Kidney (tissue), 14 donors: Measurements from ENCODE around the gene PDIK1L. TPM values are rescaled to one million over a fixed set of nuclear protein-coding genes. Genes with fewer than 3 reads are reported as not detected.

Experiments
- DNase-seq, 5 donors: peaks; one replicate each; pipeline ENCODE4 v3.0.0-alpha.2; 2013 to 2020
- FAIRE-seq: peaks from 2 replicates; lab custom pipeline; 2012; peaks lifted over from hg19 to GRCh38; lab: Jason Lieb, UNC
- H3K27ac ChIP-seq, 2 donors: one replicate each; pipeline ENCODE4 v1.7.0; 2013; ENCODE audit warnings: low read depth in 2 of 2, low read length in 2 of 2, inconsistent platforms in 1 of 2
- H3K27me3 ChIP-seq: one replicate; pipeline ENCODE4 v1.7.1; 2013; ENCODE audit warnings: low read length, inconsistent platforms; ENCODE audit not compliant: control insufficient read depth, insufficient read depth
- H3K36me3 ChIP-seq, 3 donors: one replicate each; pipeline versions ENCODE4 v1.7.0 to v1.7.1; 2013; ENCODE audit warnings: low read length in 3 of 3, control low read depth in 1 of 3, inconsistent platforms in 1 of 3; ENCODE audit not compliant: insufficient read depth in 3 of 3, control insufficient read depth in 2 of 3
- H3K4me1 ChIP-seq, 3 donors: one replicate each; pipeline versions ENCODE4 v1.7.0 to v1.7.1; 2013; ENCODE audit warnings: low read length in 3 of 3, inconsistent platforms in 1 of 3, low read depth in 1 of 3; ENCODE audit not compliant: control insufficient read depth in 2 of 3, insufficient read depth in 2 of 3
- H3K4me3 ChIP-seq, 3 donors: one replicate each; pipeline versions ENCODE4 v1.7.0 to v1.8.1; 2013; ENCODE audit warnings: low read length in 3 of 3, control low read depth in 1 of 3, inconsistent platforms in 1 of 3
- H3K9ac ChIP-seq, 3 donors: one replicate each; pipeline versions ENCODE4 v1.7.0 to v1.7.1; 2013; ENCODE audit warnings: low read length in 3 of 3, control low read depth in 1 of 3, inconsistent platforms in 1 of 3
- H3K9me3 ChIP-seq, 3 donors: one replicate each; pipeline versions ENCODE4 v1.7.0 to v1.7.1; 2013; ENCODE audit warnings: low read length in 3 of 3, control low read depth in 1 of 3, inconsistent platforms in 1 of 3; ENCODE audit not compliant: control insufficient read depth in 2 of 3, insufficient read depth in 1 of 3
- intact Hi-C: fragments of 100-400 bp; cut with DNase I; formaldehyde crosslinking; loops from one replicate; pipeline ENCODE4 v1.11.1; 2022
- polyA plus RNA-seq: library from polyadenylated mRNA; stranded (reverse); fragments of 350-450 nt; fragmentation: Illumina TruSeq; extraction: RNeasy Lipid Tissue Mini Kit (QIAGEN cat#74804); gene quantifications from one replicate; pipeline ENCODE4 v1.2.3, GENCODE V29; 2014; ENCODE audit warnings: low read depth, low replicate concordance; ENCODE audit not compliant: insufficient read depth
- total RNA-seq: library from RNA; stranded (reverse); fragmentation: NEBNext Ultra II Directional; extraction: Animal tissue kit (Norgen Biotek cat#: 25700); gene quantifications from one replicate; pipeline ENCODE4 v1.2.1, GENCODE V29; 2021
- TF ChIP-seq, protein P1 (sequence below): IDR thresholded peaks from 3 replicates; pipeline ENCODE4 v1.5.1; 2012; ENCODE audit warnings: mild to moderate bottlenecking, moderate library complexity, borderline replicate concordance; ENCODE audit not compliant: insufficient read depth; ENCODE audit errors: extremely low read depth
- donor health status: control.
- donor health status: control.
- donor health status: control.
- donor health status: control.
- donor health status: control.
- donor health status: DM: yes; HTN: yes; CAD: no.
- donor health status: Normal renal cell carcinoma (clear cell type).

The PDIK1L gene
- total and polyA plus RNA-seq, 2 donors from 2014 or later: 3.7 to 13.9 TPM

DNA sequence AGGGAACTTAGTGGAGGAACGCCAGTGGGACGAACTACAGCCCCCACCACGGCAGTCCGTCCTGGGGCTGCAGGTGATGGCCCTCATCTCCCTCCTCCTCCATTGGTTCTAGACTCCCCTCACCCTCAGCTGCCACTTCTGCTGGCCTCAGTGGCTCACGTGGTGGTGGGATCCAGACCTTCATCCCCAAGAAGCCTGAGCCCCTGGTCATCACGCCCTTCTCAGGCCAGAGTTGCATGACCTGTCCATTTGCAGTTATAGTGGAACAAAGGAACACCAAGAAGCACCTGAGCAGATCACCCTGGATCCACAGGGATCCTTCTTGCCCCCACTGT is 34.3 kb downstream of the PDIK1L start:
- Histone ChIP-seq H3K36me3 (no peaks in the 10 kb centered on the region), H3K4me3 (no peak overlapping the region), H3K4me1 (peaks cover 0 to 5% (median 0%) of the 10 kb centered on the region in 3 donors), H3K27me3 (no peaks in the 10 kb centered on the region), H3K9me3 (no peaks in the 10 kb centered on the region), H3K27ac (no peak overlapping the region), H3K9ac (no peak overlapping the region)
- TF ChIP-seq, protein P1, sequence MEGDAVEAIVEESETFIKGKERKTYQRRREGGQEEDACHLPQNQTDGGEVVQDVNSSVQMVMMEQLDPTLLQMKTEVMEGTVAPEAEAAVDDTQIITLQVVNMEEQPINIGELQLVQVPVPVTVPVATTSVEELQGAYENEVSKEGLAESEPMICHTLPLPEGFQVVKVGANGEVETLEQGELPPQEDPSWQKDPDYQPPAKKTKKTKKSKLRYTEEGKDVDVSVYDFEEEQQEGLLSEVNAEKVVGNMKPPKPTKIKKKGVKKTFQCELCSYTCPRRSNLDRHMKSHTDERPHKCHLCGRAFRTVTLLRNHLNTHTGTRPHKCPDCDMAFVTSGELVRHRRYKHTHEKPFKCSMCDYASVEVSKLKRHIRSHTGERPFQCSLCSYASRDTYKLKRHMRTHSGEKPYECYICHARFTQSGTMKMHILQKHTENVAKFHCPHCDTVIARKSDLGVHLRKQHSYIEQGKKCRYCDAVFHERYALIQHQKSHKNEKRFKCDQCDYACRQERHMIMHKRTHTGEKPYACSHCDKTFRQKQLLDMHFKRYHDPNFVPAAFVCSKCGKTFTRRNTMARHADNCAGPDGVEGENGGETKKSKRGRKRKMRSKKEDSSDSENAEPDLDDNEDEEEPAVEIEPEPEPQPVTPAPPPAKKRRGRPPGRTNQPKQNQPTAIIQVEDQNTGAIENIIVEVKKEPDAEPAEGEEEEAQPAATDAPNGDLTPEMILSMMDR: no peak
- FAIRE-seq: no peak
- intact Hi-C loops: no loop called here
- no peak for DNase-seq

DNA sequence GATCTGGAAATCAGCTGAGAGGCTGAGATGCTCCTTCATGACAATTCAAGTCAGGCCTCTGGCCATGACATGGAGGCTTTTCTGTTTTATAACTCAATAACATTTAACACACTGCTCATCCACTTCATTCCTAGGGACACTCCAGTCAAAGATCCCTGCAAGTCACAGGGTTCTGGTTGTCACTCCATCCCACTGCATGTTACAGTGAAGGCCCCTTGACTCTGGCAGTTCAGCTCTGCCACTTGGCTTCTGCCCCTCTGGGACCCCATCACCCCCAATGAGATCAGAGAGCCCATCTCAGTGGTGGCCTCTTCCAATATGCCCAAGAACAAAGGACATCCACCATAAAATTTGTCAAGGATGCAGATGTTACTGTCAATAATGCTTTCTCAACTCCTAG is 37.3 kb downstream of the PDIK1L start:
- Histone ChIP-seq H3K9me3 (no peaks in the 10 kb centered on the region), H3K36me3 (no peaks in the 10 kb centered on the region), H3K27ac (no peak overlapping the region), H3K4me3 (no peak overlapping the region), H3K4me1 (peaks cover 0 to 5% (median 0%) of the 10 kb centered on the region in 3 donors), H3K27me3 (no peaks in the 10 kb centered on the region), H3K9ac (no peak overlapping the region)
- DNase-seq (no peak), FAIRE-seq (no peak)
- TF ChIP-seq, protein P1: no peak
- intact Hi-C loops: no loop called here

DNA sequence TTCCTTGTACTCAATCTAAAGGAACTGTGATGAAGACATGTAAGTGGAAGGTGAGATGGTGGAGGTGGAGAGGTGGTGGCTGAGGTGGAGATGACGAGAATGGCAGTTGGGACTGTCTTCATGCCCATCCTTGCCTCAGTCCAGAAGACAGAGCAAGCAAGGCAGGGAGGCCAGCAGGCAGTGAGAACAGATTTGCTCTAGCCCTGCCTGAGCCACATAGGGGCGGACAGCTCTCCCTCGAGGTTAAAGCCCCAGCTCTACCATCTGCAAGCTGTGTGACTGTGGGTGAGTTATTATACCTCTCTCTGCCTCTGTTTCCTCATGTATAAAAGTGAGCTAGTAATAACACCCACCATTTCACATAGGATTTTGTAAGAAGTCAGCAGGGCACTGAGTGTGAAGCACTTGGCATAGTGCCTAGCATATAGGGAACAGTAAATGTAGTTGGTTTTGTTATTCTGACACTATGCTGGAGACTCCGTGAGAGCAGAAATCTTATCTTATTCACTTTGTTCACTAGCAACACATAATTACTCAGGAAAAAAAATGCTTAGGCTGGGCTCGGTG is 42.4 kb downstream of the PDIK1L start:
- intact Hi-C loops: loop anchor here (10.0 kb wide), 1 partner anchor 49 kb away; no protein-coding TSS in a partner anchor

More for the DNA sequence above, 42.4 kb downstream of the PDIK1L start:
- Histone ChIP-seq H3K4me1 (no peaks in the 10 kb centered on the region), H3K27ac (no peak overlapping the region), H3K9me3 (no peaks in the 10 kb centered on the region), H3K36me3 (no peaks in the 10 kb centered on the region), H3K27me3 (no peaks in the 10 kb centered on the region), H3K4me3 (no peak overlapping the region), H3K9ac (no peak overlapping the region)
- FAIRE-seq (no peak), DNase-seq (no peak)
- TF ChIP-seq, protein P1: no peak
